NCI-H526 treated with DMSO at 0.1 percent for 48 hours (cell line): Measurements from ENCODE around the gene KPNA3.
A peak's percentile ranks its signal among the peaks of the same experiment; 100 is the strongest.
"Not testable (repeated sequence)": the region's sequence is repeated elsewhere in the genome, so short reads cannot be mapped to it uniquely, and the experiment has no call there.

ENCODE experiments used
- DNase-seq: peaks from one replicate; lab custom pipeline; 2025; lab: John Stamatoyannopoulos, UW

Gene KPNA3

DNA sequence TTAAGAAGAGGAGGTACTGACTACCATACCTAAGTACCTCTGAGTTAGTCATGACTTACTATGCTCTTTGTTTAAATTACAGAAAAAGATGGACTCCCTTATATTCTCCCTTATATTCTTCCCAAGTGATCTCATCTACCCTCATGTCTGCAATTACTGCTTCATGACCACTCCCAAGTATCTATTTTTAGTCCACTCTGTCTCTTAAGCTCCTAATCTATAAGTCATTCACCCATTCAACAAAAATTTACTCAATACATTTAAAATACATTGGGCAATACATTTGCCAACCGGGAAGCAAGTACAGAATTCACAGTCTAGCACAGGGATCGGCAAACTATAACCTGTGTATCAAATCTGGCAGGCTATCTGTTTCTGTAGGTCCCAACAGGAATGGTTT lies 42.6 kb downstream of the KPNA3 start:
- DNase-seq: no peak

DNA sequence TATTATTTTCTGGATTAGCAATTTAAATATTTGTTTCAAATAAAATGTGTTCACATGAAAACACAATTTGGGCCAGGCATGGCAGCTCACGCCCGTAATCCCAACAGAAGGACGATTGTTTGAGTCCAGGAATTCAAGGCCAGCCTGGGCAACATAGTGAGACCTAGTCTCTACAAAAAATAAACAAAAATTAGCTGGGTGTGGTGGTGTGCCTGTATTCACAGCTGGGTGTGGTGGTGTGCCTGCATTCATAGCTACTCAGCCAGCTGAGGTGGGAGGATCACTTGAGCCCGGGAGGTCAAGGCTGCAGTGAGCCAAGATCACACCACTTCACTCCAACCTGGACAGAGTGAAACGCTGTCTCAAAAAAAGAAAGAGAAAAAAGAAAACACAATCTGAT lies 46.4 kb downstream of the KPNA3 start:
- no peak for DNase-seq

DNA sequence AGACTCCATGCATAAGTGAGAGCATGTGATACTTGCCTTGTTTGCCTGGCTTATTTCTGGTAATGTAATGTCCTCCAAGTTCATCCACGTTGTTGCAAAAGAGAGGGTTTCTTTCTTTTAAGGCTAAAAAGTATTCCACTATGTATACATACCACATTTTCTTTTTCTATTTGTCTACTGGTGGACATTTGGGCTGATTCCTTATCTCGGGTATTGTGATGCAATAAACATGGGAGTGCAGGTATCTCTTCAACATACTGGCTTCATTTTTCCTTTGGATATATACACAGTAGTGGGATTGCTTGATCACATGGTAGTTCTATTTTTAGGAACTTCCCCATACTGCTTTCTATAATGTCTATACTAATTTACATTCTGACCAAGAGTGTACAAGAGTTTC lies 51.6 kb downstream of the KPNA3 start:
- DNase-seq: no peak

DNA sequence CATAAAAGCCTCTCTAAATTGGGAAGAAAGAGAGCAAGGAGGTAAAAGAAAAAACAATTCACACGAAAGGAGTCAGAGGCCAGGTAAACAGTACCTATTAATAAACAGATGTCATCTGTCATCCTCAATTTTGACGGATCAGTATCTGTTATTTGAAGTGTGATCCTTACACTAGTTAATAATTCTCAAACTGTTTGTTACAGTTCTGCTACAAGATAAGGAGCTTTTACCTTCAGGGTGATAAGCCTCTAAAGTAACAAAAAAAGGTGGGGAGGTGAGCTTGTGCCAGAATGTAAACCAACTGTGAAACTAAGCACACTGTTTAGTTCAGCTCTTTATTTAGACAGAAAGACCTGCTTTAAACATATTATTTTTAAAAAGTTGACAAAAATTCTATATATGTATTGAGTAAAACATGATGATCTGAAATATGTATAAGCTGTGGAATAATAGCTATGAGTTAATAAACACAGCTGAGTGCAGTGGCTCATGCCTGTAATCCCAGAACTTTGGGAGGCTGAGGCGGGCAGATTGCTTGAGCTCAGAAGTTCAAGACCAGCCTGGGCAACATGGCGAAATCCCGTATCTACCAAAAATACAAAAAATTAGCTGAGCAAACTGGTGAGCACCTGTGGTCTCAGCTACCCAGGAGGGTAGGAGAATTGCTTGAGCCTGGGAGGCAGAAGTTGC lies 52.8 kb downstream of the KPNA3 start:
- DNase-seq: no peak

DNA sequence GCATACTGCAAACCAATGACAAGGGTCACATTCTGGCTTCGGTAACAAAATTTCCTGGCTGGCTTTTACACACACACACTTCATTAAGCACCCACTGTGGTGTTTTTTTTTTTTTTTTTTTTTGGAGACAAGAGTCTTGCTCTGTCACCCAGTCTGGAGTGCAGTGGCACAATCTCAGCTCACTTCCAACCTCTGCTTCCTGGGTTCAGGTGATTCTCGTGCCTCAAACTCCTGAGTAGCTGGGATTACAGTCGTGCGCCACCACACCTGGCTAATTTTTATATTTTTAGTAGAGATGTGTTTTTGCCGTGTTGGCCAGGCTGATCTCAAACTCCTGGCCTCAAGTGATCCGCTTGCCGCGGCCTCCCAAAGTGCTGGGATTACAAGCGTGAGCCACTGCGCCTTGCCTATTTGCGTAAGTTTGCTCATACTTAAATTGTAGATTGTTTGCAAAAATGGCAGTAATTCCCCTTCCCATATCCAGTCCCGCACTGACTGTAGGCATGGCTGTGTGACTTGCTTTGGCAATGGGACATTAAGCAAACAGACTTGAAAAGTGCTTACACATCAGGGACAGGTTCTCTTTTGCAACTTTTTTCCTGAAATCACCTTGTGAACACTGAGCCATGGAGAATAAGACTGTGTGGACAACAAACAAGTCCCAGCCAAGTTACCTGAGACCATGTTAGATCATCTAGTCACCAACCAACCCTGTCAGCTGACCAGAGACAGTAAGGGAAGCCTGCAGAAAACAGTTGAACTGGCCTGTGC lies 59.1 kb downstream of the KPNA3 start:
- DNase-seq: no peak

DNA sequence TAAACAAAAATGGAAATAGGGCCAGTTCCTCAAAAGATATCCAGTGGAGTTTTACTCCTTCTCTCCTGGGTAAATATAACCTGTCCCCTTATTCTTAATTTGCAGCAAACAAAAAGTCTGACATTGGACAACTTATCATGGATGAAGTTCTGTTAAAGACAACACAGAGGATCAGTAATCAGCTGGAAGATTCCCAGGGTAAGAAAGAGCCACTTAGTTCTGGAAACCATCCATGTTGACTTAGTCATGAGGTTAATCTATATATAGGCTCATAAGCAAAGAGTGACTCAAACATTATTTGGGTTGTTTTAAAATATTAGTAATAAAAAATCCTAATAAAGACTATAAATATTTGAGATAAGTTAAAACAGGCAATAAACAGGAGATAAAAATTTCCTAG lies 60.7 kb downstream of the KPNA3 start:
- DNase-seq: no peak

DNA sequence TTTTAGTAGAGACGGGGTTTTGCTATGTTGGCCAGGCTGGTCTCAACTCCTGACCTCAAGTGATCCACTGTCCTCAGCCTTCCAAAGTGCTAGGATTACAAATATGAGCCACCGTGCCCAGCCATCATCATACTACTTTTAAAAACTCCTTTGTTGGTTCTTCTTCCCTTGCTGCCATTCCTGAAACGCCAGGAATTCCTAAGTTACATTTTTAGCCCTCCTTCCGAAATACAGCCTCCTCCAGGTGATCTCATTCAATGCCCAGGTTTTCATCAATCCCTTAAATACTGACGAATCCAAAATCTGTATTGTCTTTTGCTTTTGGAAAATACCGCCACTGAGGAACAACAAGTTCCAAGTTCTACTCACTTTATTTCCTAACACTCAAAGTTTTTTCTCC lies 75.9 kb downstream of the KPNA3 start:
- no peak for DNase-seq

DNA sequence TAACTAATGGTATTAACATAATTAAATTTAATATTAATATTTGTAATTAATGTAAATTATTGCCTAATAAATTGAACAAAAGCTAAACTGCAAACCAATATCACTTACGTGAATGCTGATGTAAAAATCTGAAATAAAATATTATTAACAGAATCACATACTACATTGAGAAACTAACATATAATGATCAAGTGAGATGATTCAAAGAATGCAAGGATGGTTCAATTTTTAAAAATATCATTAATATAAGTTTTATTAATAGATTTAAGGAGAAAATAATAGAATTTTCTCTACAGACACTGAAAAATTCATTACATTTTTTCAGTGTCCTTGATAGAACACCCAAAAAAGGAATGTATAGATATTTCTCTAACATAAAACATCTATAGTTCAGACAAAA lies 77.7 kb downstream of the KPNA3 start:
- DNase-seq: no peak

DNA sequence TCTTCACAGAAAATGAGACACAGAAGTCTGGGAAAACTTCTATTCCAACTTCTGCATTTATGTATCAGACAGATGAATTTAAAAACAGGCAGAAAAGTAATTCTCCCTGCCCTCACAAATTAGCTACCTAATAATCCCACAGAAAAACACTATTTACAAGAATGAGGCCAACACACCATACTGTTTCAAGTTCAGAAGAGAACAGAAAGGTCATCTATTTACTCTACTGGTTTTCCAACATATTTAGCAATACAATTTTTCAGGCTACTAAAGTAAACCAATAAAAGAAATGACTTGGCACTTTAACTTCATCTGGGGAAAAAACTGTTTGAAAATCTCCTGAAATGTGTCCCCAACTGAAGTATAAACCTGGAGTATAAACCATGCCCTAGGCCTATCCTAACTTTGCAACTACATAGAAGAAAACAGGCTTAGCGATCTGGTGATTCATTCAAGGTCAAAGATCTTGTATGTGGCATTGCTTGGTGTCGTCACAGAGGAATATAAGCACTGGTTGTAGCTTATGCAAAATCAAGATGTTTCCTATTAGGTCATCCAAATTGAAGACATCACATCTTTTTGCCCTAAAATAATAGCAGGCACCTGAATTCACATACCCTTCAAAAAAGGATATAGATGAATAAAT lies 81.1 kb downstream of the KPNA3 start:
- no peak for DNase-seq

DNA sequence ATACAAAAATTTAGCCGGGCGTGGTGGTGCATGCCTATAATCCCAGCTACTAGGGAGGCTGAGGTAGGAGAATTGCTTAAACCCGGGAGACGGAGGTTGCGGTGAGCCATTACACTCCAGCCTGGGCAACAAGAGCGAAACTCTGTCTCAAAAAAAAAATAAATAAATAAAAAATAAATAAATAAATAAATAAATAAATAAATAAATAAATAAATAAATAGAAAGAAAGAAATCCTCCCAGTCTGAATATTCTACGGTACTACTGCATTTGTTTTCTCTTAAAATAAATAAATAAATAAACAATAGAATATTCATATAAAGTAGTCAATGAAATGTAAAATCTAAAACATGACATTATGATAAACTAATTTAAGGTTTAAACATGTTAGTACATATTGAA lies 88.2 kb downstream of the KPNA3 start:
- DNase-seq: not testable (repeated sequence)

DNA sequence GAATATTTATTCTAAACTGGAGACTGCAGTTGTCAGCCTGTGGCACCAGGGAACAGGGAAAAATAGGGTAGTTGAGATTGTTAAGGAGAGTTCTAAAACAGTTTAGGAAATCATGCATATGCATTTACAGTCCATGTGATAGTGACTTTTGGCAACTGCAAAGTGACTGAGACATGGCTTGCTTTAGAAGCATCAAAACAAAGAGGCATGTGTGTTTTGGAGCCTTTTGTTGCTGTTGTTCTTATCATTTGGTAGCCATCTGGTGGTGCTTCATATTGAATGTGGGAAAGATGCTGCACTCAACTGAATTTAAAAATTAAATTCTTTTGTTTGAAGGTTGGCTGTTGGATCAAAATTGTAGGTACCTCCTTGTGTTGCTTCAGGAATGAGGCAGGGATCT lies 91.0 kb downstream of the KPNA3 start:
- no peak for DNase-seq

DNA sequence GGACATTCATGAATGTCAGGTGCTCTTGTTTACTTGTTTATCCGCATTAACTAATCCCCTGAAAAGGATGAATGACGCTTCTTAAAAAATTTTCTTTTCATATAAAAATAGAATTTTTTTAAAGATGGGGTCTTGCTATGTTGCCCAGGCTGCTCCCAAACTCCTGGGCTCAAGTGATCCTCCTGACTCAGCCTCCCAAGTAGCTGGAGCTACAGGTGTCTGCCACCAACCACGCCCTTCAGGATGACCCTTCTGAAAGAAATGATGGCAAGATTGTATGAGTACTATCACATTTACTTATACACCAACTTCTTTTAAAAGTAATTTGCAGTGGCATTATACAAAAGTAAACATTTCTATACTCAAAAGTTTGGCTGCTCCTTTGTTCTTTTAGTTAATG lies 95.0 kb downstream of the KPNA3 start:
- no peak for DNase-seq

DNA sequence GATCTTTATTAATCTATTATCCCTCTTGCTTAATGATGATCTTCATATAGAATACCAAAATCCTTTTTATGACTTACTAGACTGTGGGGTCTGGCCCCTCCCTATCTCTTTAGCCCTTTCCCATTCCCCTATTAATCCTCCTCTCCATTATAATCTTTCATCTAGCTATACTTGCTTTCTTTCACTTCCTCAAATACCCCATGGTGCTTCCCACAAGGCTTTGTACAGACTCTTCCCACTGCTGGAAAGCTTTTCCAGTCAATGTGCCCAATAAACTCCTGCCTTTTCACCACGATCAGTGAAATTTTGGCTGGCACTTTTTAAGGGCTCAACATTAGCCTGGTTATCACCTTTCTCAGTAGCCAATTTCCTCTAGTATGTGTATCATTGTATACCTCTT lies 98.0 kb downstream of the KPNA3 start:
- no peak for DNase-seq

DNA sequence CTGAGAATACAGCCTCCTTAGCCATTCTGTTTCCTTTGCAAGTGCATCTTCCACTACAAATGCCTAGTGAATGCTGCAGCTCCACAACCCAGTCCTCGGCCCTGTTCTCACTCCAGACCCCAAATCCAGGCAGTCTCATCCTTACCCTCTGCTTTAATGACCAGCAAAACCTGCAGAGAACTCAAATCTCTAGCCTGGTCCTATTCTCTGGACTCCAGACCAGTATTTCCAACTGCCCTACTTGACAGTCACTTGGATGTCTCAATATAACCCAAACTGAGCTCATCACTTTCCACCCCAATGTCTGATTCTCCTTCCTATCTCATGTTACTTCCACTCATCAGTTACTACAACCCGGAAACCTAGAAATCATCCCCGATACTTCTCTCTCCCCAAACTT lies 98.6 kb downstream of the KPNA3 start:
- no peak for DNase-seq

DNA sequence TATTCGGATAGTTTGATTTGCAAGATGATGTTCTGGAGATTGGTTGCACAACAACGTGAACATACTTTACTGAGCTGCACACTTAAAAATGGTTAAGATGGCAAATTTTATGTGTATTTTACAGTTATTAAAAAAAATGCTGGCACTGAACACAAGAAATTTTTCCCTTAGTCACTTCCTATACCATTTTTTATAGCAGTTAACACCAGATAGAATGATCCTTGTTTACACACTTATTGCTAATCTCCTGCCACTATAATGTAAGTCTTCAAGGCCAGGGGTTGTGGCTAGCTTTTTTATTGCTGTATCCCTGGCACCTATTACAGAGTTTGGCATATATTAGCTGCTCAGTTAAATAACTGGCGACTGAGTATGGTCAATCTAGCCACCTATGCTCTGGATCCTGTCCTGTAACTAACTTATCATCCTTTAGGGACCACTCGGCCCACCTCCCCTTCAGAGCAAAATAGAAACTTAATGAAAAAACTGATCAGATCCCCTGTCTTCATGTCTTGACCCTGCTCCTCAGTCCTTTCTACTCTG lies 99.2 kb downstream of the KPNA3 start:
- DNase-seq: no peak

DNA sequence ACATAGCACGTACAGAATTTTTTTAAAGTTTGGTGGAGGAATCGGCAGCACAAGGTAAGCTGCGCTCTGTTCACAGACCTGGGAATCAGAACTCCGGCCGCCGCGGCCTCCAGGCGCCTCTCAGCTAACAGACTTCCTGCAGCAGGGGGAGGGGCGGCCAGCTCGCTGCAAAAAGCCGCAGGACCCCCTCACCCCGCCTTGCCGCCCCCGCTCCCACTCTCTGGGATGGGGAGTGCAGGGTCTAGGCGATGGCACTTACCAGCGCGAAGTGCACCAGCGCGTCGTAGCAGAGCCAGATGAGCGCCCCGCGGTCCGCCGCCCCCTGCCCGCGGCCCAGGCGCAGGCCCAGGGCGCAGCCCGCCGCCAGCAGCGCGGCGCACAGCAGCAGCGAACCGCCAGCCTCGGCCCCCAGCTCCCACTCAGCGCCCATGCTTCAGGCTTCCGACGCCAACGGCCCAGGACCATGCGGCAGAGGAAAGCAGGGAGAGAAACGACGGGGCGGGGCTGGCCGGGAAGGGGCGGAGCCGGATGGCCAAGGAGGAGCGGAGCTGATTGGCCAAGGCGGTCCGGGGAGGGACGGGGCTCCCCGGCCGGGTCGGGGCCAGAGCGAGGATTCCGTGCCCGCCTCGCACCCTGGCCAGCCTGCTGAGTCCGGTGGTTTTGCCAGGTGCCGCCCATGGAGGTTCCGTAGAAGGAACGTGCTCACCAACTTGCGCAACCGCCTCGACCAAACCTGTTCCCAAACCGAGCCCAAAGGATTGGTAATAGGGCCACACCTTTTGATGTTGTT lies 101.3 kb downstream of the KPNA3 start, which contains the start of gene EBPL:
EBPL (minus strand) TSS at position 492 of the 790 bp plus-strand sequence; CDS start at position 430, 62 bp downstream.
- DNase-seq: peak; percentile 89

DNA sequence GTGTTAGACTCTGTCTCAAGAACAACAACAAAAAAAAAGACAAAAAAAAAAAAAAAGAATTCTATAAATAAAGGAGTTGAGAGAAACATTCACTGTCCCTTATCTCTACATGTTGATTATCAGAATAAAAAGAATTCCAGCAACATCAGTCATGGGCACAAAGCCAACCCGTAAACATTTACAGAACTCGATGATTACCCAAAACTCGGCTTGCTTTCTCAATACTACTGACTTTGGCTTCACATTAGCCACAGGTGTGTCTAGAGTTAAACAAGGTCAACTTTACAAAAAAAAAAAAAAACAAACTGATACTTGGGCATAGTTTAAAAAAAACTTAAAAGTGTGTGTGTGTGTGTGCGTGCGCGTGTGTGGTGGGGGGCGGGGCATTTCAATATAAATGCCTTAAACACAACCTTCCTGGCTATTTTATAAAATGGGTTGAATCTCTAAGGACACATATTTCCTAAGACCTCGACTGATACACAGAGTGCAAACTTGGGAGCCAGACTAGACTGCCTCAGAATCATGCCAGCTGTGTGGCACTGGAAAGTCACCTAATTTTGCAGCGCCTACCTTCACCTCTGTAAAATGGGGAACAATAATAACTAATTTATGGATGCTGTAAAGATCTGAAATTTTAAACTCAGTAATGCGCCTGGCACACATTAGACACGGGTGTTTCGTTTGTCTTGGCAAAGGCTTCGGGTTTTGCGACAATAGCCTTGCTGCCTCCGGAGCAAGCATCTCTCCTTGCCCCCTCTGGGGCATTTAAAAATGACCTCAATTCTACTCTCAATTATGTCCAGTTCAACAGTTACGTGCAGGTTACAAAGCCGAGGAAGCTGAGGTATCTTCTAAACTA lies 102.1 kb downstream of the KPNA3 start:
- no peak for DNase-seq

DNA sequence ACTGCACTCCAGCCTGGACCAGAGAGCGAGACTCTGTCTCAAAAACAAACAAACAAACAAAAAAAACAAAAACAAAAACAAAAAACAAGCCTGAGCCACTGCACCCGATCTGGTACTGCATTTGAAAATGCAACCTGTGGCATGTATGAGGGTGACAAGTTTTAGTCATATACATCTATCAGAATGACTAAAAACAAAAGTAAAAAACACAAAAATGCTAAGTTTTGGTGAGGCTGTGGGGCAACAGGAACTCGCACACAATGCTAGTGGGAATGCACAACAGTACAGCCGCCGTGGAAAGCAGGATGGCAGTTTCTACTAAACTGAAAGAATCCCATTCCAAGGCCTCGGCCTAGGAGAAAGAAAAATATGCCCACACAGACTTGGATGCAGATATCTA lies 109.0 kb downstream of the KPNA3 start:
- DNase-seq: no peak

DNA sequence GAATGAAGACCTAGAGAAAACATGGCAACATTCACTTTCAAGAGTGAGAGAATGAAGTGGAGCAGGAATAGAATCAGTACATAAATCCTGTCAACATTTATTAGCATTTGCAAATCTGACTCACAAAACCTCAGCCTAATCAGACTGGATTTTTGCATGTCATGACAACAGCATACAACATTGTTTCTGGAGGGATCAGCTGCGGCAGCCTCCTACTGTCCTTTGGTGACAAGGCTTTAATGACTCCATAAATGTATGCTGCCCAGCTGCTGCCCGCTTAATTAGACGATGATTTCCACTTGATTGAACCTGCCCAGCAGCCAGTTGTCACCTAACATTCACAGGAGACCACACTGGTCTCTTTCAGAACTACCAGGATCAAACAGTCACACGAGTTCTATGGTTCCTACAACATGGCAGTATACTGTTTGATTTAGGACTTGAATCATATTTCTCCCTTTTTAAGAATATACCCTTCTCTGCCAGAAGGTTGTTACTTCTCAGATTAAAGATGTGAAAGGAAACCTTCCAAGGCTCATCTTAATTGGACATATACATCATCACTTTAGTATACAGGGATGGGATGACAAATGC lies 110.5 kb downstream of the KPNA3 start:
- DNase-seq: peak; percentile 88

DNA sequence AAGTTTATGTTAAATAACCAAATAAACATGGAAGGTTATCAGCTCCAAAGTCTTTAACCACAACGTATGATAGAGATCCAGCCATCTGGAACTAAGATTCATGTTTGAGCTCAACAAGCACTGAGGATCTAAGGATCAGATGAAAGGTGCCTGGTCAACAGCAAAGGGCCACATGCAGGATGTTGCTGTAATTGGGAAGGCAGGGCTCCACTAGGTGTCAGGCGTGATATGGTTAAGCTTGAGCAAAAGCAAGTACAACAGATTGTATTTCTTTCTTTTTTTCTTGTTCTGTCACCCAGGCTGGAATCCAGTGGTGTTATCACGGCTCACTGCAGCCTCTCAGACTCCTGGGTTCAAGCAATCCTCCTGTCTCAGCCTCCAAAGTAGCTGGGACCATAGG lies 113.2 kb downstream of the KPNA3 start:
- no peak for DNase-seq
